Measurements from ENCODE around the gene TMBIM6.

The TMBIM6 gene

GRCh38 chr12:49740930-49741881 lies at the start of gene TMBIM6:
Gene TMBIM6, plus strand, starts transcription at chr12:49741557. Its CDS starts 10,937 bp downstream, at chr12:49752494.
- peaks cover 33% of the 10 kb centered on the region for H4K20me1 ChIP-seq (ENCODE audit: insufficient read depth)
- peak; percentile 91 for TF ChIP-seq CTCF (conservative IDR thresholded peaks at IDR 0.05; ENCODE audit: low read depth, low read length)
- H3K79me2 ChIP-seq (ENCODE audit: insufficient read depth, low read depth) = peaks cover 44% of the 10 kb centered on the region
- H3K4me1 ChIP-seq (ENCODE audit: low read depth, poor library complexity, severe bottlenecking) = peaks cover 31% of the 10 kb centered on the region
- peak within 1 kb of the TSS; percentile 84 for H2AFZ ChIP-seq (ENCODE audit: low read depth)
- H3K9ac ChIP-seq = peak within 1 kb of the TSS; percentile 88
- H3K27me3 ChIP-seq (ENCODE audit: insufficient read depth, low read depth) = no peaks in the 10 kb centered on the region
- peak within 1 kb of the TSS; percentile 91 for H3K27ac ChIP-seq
- H3K4me2 ChIP-seq = peak within 1 kb of the TSS; percentile 84
- no peaks in the 10 kb centered on the region for H3K36me3 ChIP-seq (ENCODE audit: insufficient read depth)
- peak within 1 kb of the TSS; percentile 33 for H3K4me3 ChIP-seq (IDR thresholded peaks at IDR 0.05; ENCODE audit: insufficient read depth, low read depth, low read length)

GRCh38 chr12:49692851-49693250 lies 48.5 kb upstream of the TMBIM6 start:
- no peak for TF ChIP-seq CTCF (conservative IDR thresholded peaks at IDR 0.05; ENCODE audit: low read depth, low read length)
- Histone ChIP-seq H3K4me1 (ENCODE audit: low read depth, poor library complexity, severe bottlenecking) (peaks cover 58% of the 10 kb centered on the region), H3K36me3 (ENCODE audit: insufficient read depth) (no peaks in the 10 kb centered on the region), H4K20me1 (ENCODE audit: insufficient read depth) (no peaks in the 10 kb centered on the region), H2AFZ (ENCODE audit: low read depth) (no peak overlapping the region), H3K4me2 (no peak overlapping the region), H3K9ac (no peak overlapping the region), H3K27me3 (ENCODE audit: insufficient read depth, low read depth) (no peaks in the 10 kb centered on the region), H3K4me3 (IDR thresholded peaks at IDR 0.05; ENCODE audit: insufficient read depth, low read depth, low read length) (no peak overlapping the region), H3K79me2 (ENCODE audit: insufficient read depth, low read depth) (peaks cover 10% of the 10 kb centered on the region; the same call in 1 of the 2 replicates), H3K27ac (no peak overlapping the region)

GRCh38 chr12:49693931-49694444 lies 47.4 kb upstream of the TMBIM6 start:
- H3K27me3 ChIP-seq (ENCODE audit: insufficient read depth, low read depth) = no peaks in the 10 kb centered on the region
- no peak overlapping the region for H3K9ac ChIP-seq
- no peaks in the 10 kb centered on the region for H4K20me1 ChIP-seq (ENCODE audit: insufficient read depth)
- TF ChIP-seq CTCF (conservative IDR thresholded peaks at IDR 0.05; ENCODE audit: low read depth, low read length) = no peak
- H3K4me2 ChIP-seq = no peak overlapping the region
- peaks cover 58% of the 10 kb centered on the region for H3K4me1 ChIP-seq (ENCODE audit: low read depth, poor library complexity, severe bottlenecking)
- H3K27ac ChIP-seq = no peak overlapping the region
- peaks cover 10% of the 10 kb centered on the region; the same call in 1 of the 2 replicates for H3K79me2 ChIP-seq (ENCODE audit: insufficient read depth, low read depth)
- no peaks in the 10 kb centered on the region for H3K36me3 ChIP-seq (ENCODE audit: insufficient read depth)
- H3K4me3 ChIP-seq (IDR thresholded peaks at IDR 0.05; ENCODE audit: insufficient read depth, low read depth, low read length) = no peak overlapping the region
- no peak overlapping the region for H2AFZ ChIP-seq (ENCODE audit: low read depth)

- Histone ChIP-seq H3K4me3 (IDR thresholded peaks at IDR 0.05; ENCODE audit: insufficient read depth, low read depth, low read length) (no peak overlapping the region), H3K4me1 (ENCODE audit: low read depth, poor library complexity, severe bottlenecking) (peaks cover 46% of the 10 kb centered on the region), H3K4me2 (no peak overlapping the region), H3K36me3 (ENCODE audit: insufficient read depth) (no peaks in the 10 kb centered on the region), H3K27me3 (ENCODE audit: insufficient read depth, low read depth) (no peaks in the 10 kb centered on the region), H3K79me2 (ENCODE audit: insufficient read depth, low read depth) (peaks cover 10% of the 10 kb centered on the region; the same call in 1 of the 2 replicates), H2AFZ (ENCODE audit: low read depth) (no peak overlapping the region), H3K9ac (no peak overlapping the region), H4K20me1 (ENCODE audit: insufficient read depth) (no peaks in the 10 kb centered on the region), H3K27ac (no peak overlapping the region)
- no peak for TF ChIP-seq CTCF (conservative IDR thresholded peaks at IDR 0.05; ENCODE audit: low read depth, low read length)
Measured at GRCh38 chr12:49696723-49697122, 44.6 kb upstream of the TMBIM6 start.

Measured in KMS-11 (cell line).